Activated CD4-positive, alpha-beta T cell treated with anti-CD3 and anti-CD28 coated beads for 48 hours (primary cell): ENCODE measurements around the gene BMP4.

ENCODE experiments used
- DNase-seq: peaks from one replicate; pipeline ENCODE4 v3.0.0-alpha.2; 2020

BMP4 gene

GRCh38 chr14:53963320-53964227, 6.9 kb upstream of the BMP4 start:
- DNase-seq = peak; percentile 28

- DNase-seq = no peak
These were observed 6.3 kb upstream of the BMP4 start for GRCh38 chr14:53962953-53963319.

- DNase-seq = no peak
These were observed 2.0 kb upstream of the BMP4 start for GRCh38 chr14:53958628-53959027.

GRCh38 chr14:53957739-53958138, 1.1 kb upstream of the BMP4 start:
- no peak for DNase-seq

GRCh38 chr14:53955671-53956426, 776 bp downstream of the BMP4 start:
- peak; percentile 31 for DNase-seq

- no peak for DNase-seq
These were observed 1.4 kb downstream of the BMP4 start for GRCh38 chr14:53955229-53955556.

GRCh38 chr14:53954551-53955228, 1.9 kb downstream of the BMP4 start:
- DNase-seq = peak; percentile 47

- DNase-seq = no peak
These were observed 2.6 kb downstream of the BMP4 start for GRCh38 chr14:53953828-53954550.

GRCh38 chr14:53953002-53953827, 3.4 kb downstream of the BMP4 start:
- peak; percentile 20 for DNase-seq

- no peak for DNase-seq
These were observed 4.1 kb downstream of the BMP4 start for GRCh38 chr14:53952533-53952932.

- DNase-seq = no peak
These were observed 4.9 kb downstream of the BMP4 start for GRCh38 chr14:53951627-53952303.

- DNase-seq = no peak
These were observed 5.4 kb downstream of the BMP4 start for GRCh38 chr14:53951243-53951626.

- no peak for DNase-seq
These were observed 6.4 kb downstream of the BMP4 start for GRCh38 chr14:53950031-53950793.

GRCh38 chr14:53949201-53949600, 7.4 kb downstream of the BMP4 start:
- DNase-seq = no peak

- DNase-seq = no peak
These were observed 8.3 kb downstream of the BMP4 start for GRCh38 chr14:53948205-53948884.

- no peak for DNase-seq
These were observed 9.0 kb downstream of the BMP4 start for GRCh38 chr14:53947452-53948204.

GRCh38 chr14:53947094-53947445, 9.6 kb downstream of the BMP4 start:
- DNase-seq = no peak

GRCh38 chr14:53946404-53947093, 10.1 kb downstream of the BMP4 start:
- DNase-seq = no peak

- DNase-seq = no peak
These were observed 10.6 kb downstream of the BMP4 start for GRCh38 chr14:53946071-53946403.
